Upper lobe of right lung (tissue), 1 donor: ENCODE results near the gene ZC3H12A. TPM values are rescaled to one million over a fixed set of nuclear protein-coding genes. Genes with fewer than 3 reads are reported as not detected.

Experiments used
- ATAC-seq: fragments of 200-7000 bp; cut with Tn5 transposase; one replicate; pipeline ENCODE4 v1.9.1; 2020; ENCODE audit warnings: mild to moderate bottlenecking, moderate library complexity
- DNase-seq: peaks from one replicate; pipeline ENCODE4 v3.0.0-alpha.2; 2020
- H3K27ac ChIP-seq: fragments of 200-600 bp; one replicate; pipeline ENCODE4 v1.8.0; 2022
- H3K27me3 ChIP-seq: fragments of 200-600 bp; one replicate; pipeline ENCODE4 v1.8.0; 2022; ENCODE audit warnings: mild to moderate bottlenecking
- H3K36me3 ChIP-seq: fragments of 200-600 bp; one replicate; pipeline ENCODE4 v1.8.0; 2022
- H3K4me1 ChIP-seq: fragments of 200-600 bp; one replicate; pipeline ENCODE4 v1.8.0; 2022
- H3K4me3 ChIP-seq: fragments of 200-600 bp; one replicate; pipeline ENCODE4 v1.8.0; 2022; ENCODE audit warnings: mild to moderate bottlenecking
- H3K9me3 ChIP-seq: fragments of 200-600 bp; one replicate; pipeline ENCODE4 v1.8.0; 2022
- intact Hi-C: fragments of 100-400 bp; cut with DNase I; formaldehyde crosslinking; loops from one replicate; pipeline ENCODE4 v1.11.0; 2022
- total RNA-seq: library from RNA; stranded (reverse); fragmentation: NEBNext Ultra II Directional; extraction: Animal tissue kit (Norgen Biotek cat#: 25700); gene quantifications from one replicate; pipeline ENCODE4 v1.2.1, GENCODE V29; 2021
- TF ChIP-seq, protein P1 (sequence below): fragments of 200-600 bp; IDR thresholded peaks from one replicate; pipeline ENCODE4 v1.8.0; 2022; ENCODE audit warnings: antibody characterized with exemption
- donor health status: DM: no; HTN: yes; CAD: no; lungs with severe emphysema.

The ZC3H12A gene
- total RNA-seq, 1 donor from 2014 or later, result 22.9 TPM

DNA sequence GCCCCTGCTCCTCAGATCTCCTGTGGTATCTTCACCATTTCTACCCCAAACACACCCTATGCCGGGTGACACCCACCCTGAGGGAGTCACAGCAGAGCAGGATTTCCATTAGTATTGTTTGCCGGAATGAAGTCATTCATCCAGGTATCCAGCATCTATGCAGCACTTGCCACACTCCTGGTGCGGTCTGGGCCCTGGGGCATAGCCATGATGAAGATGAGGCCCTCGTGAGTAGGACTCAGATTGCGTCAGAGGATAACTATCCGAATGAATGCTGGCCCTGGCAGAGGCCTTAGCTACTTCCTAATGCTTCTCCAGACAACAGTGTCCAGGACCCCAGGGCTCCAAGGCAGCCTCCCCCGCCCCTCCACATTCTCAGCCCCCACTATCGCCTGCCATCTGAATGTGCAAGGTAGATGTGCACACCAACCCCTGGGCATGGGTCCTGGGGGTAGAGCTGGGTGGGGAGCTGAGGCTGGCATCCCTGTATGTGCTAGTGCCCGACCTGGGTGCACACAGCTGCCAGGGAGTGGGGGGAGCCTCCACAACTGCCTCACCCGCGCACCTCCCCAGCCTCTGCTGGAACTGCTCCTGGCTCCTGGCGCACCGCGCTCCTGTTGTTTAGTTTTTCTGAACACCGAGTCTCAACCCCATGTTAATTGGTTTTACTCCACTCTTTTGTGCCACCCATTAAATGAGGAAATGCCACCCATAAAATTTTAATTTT lies 25.5 kb upstream of the ZC3H12A start:
- intact Hi-C loops, result no loop called here
- TF ChIP-seq, protein P1, sequence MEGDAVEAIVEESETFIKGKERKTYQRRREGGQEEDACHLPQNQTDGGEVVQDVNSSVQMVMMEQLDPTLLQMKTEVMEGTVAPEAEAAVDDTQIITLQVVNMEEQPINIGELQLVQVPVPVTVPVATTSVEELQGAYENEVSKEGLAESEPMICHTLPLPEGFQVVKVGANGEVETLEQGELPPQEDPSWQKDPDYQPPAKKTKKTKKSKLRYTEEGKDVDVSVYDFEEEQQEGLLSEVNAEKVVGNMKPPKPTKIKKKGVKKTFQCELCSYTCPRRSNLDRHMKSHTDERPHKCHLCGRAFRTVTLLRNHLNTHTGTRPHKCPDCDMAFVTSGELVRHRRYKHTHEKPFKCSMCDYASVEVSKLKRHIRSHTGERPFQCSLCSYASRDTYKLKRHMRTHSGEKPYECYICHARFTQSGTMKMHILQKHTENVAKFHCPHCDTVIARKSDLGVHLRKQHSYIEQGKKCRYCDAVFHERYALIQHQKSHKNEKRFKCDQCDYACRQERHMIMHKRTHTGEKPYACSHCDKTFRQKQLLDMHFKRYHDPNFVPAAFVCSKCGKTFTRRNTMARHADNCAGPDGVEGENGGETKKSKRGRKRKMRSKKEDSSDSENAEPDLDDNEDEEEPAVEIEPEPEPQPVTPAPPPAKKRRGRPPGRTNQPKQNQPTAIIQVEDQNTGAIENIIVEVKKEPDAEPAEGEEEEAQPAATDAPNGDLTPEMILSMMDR, result no peak
- Histone ChIP-seq H3K27ac (no peak overlapping the region), H3K4me3 (no peak overlapping the region), H3K27me3 (peaks cover 18% of the 10 kb centered on the region), H3K9me3 (no peaks in the 10 kb centered on the region), H3K36me3 (no peaks in the 10 kb centered on the region), H3K4me1 (no peaks in the 10 kb centered on the region)
- no peak for DNase-seq
- no peak for ATAC-seq

- intact Hi-C loops, result no loop called here
- Histone ChIP-seq H3K27me3 (peaks cover 18% of the 10 kb centered on the region), H3K4me3 (no peak overlapping the region), H3K27ac (no peak overlapping the region), H3K36me3 (no peaks in the 10 kb centered on the region), H3K9me3 (no peaks in the 10 kb centered on the region), H3K4me1 (peaks cover 4% of the 10 kb centered on the region)
- DNase-seq, result no peak
- TF ChIP-seq, protein P1, result no peak
- ATAC-seq, result peak; percentile 53
These were observed 24.4 kb upstream of the ZC3H12A start for GRCh38 chr1:37449936-37450335.

DNA sequence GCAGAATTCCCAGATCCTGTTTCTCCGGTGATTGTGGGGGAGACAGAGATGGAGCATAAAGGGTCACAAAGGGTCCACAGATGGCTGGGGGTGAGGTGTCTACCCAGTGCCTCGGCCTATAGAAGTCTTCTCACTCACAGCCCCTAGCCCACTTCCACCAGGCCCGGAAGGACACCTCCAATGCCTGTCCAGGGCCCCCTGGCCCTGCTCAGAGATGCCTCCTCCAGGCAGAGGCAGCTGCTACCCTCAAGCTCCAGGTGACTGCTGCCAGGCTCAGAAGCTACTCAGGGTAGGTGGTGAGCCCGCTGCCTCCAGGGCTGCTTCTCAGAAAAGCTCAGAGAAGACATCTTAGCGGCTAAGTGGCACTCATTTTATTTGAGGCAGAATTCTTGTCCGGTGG lies 22.0 kb upstream of the ZC3H12A start:
- Histone ChIP-seq H3K27me3 (peaks cover 9% of the 10 kb centered on the region), H3K36me3 (no peaks in the 10 kb centered on the region), H3K9me3 (no peaks in the 10 kb centered on the region), H3K4me1 (peaks cover 10% of the 10 kb centered on the region), H3K4me3 (no peak overlapping the region), H3K27ac (no peak overlapping the region)
- TF ChIP-seq, protein P1, result no peak
- intact Hi-C loops, result no loop called here
- ATAC-seq, result no peak
- no peak for DNase-seq

GRCh38 chr1:37453647-37454046 lies 20.7 kb upstream of the ZC3H12A start:
- H3K36me3 ChIP-seq, result no peaks in the 10 kb centered on the region
- H3K27ac ChIP-seq, result no peak overlapping the region
- H3K4me1 ChIP-seq, result peaks cover 10% of the 10 kb centered on the region
- peaks cover 3% of the 10 kb centered on the region for H3K27me3 ChIP-seq
- DNase-seq (no peak), ATAC-seq (no peak)
- TF ChIP-seq, protein P1, result no peak
- H3K9me3 ChIP-seq, result no peaks in the 10 kb centered on the region
- H3K4me3 ChIP-seq, result no peak overlapping the region
- intact Hi-C loops, result no loop called here

- TF ChIP-seq, protein P1, result no peak
- Histone ChIP-seq H3K4me1 (peaks cover 10% of the 10 kb centered on the region), H3K4me3 (no peak overlapping the region), H3K27me3 (no peaks in the 10 kb centered on the region), H3K36me3 (no peaks in the 10 kb centered on the region), H3K27ac (peak overlapping the region; percentile 58), H3K9me3 (no peaks in the 10 kb centered on the region)
- no peak for DNase-seq
- ATAC-seq, result no peak
- intact Hi-C loops, result no loop called here
These were observed 18.9 kb upstream of the ZC3H12A start for GRCh38 chr1:37455516-37455915.
